Loucy (cell line): ENCODE results near the gene NOD2.

Experiments
- EZH2phosphoT487 ChIP-seq: fragments of 200-600 bp; IDR thresholded peaks from 2 replicates; pipeline ENCODE4 v1.6.1; 2018; ENCODE audit warnings: antibody characterized with exemption, mild to moderate bottlenecking, moderate library complexity, borderline replicate concordance
- TF ChIP-seq, protein P1 (sequence below): fragments of 200-600 bp; sonication (generic); conservative IDR thresholded peaks from 2 replicates; pipeline ENCODE4 v1.5.1; 2014; ENCODE audit warnings: mild to moderate bottlenecking, antibody characterized with exemption, low read length

DNA sequence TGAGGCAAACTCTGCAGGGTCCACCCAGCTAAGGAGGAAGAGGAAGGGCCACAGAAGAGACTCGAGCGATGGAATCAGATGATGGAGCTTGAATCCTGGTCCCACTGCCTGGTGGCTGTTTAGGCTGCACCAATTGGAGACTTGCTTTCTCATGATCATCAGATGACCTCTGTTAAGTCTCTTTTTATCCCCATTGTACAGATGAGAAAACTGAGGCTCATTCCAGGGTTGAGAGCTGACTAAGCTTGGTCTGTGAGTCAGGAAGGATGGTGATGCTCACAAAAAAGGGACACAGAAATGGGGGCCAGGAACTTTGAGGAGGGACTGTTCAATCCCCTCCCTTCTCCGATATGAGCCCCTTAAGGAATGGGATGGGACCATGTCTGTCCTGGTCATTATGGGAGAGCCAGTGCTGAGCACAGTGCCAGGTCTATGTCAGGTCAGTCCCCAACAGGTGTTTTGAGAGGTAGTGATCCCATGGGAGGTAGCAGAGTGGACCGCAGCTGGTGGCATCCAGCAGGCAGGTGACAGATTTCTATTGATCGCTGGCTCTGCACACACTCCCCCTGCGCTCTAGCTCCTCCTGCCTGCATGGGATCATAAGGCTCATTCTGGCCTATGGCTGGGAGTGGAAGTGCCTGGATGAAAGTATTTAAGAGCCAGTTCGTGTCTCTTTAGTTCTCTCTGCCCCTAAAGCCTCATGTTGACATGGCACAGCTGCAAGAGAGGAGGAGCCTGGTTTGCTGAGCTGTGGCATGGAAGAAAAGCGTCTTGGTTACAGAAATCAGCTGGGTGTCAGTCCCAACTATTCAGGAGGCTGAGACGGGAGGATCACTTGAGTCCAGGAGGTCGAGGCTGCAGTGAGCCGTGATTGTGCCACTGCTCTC, 39.5 kb upstream of the NOD2 start:
- TF ChIP-seq, protein P1, sequence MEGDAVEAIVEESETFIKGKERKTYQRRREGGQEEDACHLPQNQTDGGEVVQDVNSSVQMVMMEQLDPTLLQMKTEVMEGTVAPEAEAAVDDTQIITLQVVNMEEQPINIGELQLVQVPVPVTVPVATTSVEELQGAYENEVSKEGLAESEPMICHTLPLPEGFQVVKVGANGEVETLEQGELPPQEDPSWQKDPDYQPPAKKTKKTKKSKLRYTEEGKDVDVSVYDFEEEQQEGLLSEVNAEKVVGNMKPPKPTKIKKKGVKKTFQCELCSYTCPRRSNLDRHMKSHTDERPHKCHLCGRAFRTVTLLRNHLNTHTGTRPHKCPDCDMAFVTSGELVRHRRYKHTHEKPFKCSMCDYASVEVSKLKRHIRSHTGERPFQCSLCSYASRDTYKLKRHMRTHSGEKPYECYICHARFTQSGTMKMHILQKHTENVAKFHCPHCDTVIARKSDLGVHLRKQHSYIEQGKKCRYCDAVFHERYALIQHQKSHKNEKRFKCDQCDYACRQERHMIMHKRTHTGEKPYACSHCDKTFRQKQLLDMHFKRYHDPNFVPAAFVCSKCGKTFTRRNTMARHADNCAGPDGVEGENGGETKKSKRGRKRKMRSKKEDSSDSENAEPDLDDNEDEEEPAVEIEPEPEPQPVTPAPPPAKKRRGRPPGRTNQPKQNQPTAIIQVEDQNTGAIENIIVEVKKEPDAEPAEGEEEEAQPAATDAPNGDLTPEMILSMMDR = no peak
- TF ChIP-seq EZH2phosphoT487 = no peak
